Ovary (tissue), 3 donors: Measurements from ENCODE around the gene AGMO.

Source experiments
- CTCF ChIP-seq, 3 donors: fragments of 450-650 bp in 2 of 3; fragments of 200-600 bp in 1 of 3; IDR thresholded peaks; one replicate each; pipeline versions ENCODE4 v1.5.1 to v1.8.0; 2016 to 2022; ENCODE audit warnings: antibody characterized with exemption in 3 of 3, mild to moderate bottlenecking in 1 of 3
- POLR2A ChIP-seq: fragments of 450-650 bp; IDR thresholded peaks from one replicate; pipeline ENCODE4 v1.6.1; 2017; ENCODE audit warnings: antibody characterized with exemption, mild to moderate bottlenecking, moderate library complexity
- donor health status: DM: no; HTN: no; CAD: no.

- no peak for TF ChIP-seq CTCF (IDR thresholded peaks at IDR 0.05)
- TF ChIP-seq POLR2A = no peak
Measured at GRCh38 chr7:15419596-15419995, 142.2 kb downstream of the AGMO start.
